ENCODE data around the gene NSG1. TPM values are rescaled to one million over a fixed set of nuclear protein-coding genes. Genes with fewer than 3 reads are reported as not detected.

Gene NSG1, protein sequence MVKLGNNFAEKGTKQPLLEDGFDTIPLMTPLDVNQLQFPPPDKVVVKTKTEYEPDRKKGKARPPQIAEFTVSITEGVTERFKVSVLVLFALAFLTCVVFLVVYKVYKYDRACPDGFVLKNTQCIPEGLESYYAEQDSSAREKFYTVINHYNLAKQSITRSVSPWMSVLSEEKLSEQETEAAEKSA
- 102 and 108 TPM in 2 replicates for total RNA-seq

GRCh38 chr4:4386736-4387392 is at the start of gene NSG1:
TSS of gene NSG1 (plus strand) at chr4:4387102. CDS start at chr4:4387630, 528 bp downstream.

Other genes with a start within 250 kb of the NSG1 start
- not detected in 2 replicates for gene OTOP1, start 160.2 kb upstream of the NSG1 start, total RNA-seq
- 19.2 and 20.6 TPM in 2 replicates for gene TMEM128, start 138.9 kb upstream of the NSG1 start, total RNA-seq
- gene LYAR, start 96.9 kb upstream of the NSG1 start, total RNA-seq = 2.0 and 2.4 TPM in 2 replicates
- 4.0 and 4.7 TPM in 2 replicates for gene ZBTB49, start 96.9 kb upstream of the NSG1 start, total RNA-seq
- gene STX18, start 154.9 kb downstream of the NSG1 start, total RNA-seq = 18.8 and 19.0 TPM in 2 replicates